Smooth muscle cell of the brain vasculature (primary cell): Measurements from ENCODE around the gene SPOCK2.

Experiments
- DNase-seq: peaks from one replicate; pipeline ENCODE4 v3.0.0-alpha.2; 2012; ENCODE audit warnings: low read depth, low spot score

SPOCK2 gene

GRCh38 chr10:72088889-72089575, 681 bp upstream of the SPOCK2 start:
- DNase-seq = no peak

GRCh38 chr10:72087392-72087968, 871 bp downstream of the SPOCK2 start:
- no peak for DNase-seq

GRCh38 chr10:72086466-72087391, 1.6 kb downstream of the SPOCK2 start:
- DNase-seq = no peak

DNA sequence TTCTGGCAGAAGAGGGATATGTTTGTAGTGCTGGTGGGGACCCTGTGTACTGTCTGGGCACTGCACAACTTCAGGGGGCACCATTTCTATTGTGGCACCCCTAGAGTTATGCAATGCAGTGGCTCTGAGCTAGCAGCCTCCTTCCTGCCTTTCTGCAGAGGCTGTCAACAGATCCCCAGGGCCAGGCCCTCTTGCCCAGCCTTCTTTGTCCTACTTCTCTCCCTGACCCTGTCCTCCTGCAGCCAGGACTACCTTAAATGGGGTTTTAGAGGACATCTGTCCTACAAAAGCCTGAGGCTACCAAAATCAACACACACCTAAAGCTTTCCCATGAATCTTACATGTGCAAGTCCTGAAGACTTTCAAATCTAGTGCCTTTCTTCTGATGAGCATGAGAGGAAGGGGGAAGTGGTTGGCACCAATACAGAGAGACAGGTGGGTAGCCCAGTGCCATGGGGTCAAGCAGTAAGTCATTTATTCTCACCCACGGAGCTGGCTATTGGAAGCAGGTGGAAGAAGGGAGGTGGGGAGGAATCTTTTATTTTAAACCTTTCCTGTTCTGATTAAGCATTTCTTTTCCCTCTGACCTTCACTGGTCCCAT, 2.4 kb downstream of the SPOCK2 start:
- DNase-seq = no peak

- DNase-seq = no peak
These were observed 3.2 kb downstream of the SPOCK2 start for GRCh38 chr10:72085166-72085565.

GRCh38 chr10:72083790-72084459, 4.4 kb downstream of the SPOCK2 start:
- DNase-seq = no peak

- DNase-seq = no peak
These were observed 5.2 kb downstream of the SPOCK2 start for GRCh38 chr10:72082856-72083789.

GRCh38 chr10:72081772-72082590, 6.4 kb downstream of the SPOCK2 start:
- DNase-seq = no peak

- no peak for DNase-seq
These were observed 7.1 kb downstream of the SPOCK2 start for GRCh38 chr10:72081210-72081609.

- DNase-seq = no peak
These were observed 8.0 kb downstream of the SPOCK2 start for GRCh38 chr10:72080042-72080975.

GRCh38 chr10:72079356-72079755, 9.0 kb downstream of the SPOCK2 start:
- DNase-seq = no peak

- DNase-seq = no peak
These were observed 10.9 kb downstream of the SPOCK2 start for GRCh38 chr10:72077275-72077990.

DNA sequence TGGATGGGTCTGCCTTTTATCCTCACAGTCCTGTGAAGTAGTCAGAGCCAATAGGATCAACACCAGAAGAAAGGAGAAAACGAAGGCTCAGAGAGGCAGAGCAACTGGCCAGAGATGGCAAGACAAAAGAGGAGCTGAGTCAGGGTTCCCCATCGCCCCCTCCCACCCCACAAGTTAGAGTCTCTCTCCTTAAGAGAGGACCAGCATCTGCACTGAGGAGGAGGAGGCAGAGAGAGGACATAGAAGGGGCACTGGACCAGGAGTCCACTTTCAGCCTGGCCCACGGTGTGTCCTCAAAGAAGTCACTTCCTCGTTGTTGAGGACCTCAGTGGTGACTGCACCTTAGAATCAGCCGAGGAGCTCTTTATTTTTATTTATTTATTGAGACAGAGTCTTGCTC, 11.6 kb downstream of the SPOCK2 start:
- DNase-seq = no peak

DNA sequence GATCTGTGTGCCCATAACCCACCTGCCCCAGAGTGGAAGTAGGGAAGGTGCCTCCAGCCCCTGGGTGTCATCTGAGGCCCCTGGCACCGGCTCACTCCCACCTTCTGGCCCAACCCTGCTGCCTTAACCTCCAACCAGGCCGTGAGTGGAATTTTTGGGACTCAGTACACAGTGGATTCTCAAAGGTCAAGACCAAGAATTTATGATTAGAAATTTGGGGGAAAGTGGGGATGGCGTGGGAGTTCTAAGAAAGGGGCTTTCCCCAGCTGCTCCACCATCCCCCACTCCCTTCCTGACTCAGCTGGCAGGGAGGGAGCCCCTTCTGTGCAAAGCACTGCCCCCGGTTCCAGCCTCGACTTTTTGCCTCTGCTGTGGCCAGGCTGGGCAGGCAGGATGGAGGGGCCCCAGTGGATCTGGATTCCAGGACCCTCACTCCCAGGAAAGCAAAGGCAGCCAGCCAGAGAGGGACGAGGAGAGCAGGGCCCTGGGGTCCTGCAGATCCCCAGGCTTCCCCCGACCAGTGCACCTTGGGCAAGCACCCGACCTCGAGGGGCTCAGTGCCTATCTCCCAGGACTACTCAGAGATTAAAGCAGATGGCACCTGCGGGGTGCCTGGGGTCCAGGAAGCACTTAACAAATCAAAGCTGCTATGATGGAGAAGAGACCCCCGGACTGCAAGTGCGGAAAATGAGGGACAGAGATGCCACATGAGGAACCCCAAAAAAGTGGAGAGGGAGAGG, 12.8 kb downstream of the SPOCK2 start:
- no peak for DNase-seq

GRCh38 chr10:72074574-72075375, 13.6 kb downstream of the SPOCK2 start:
- DNase-seq = no peak
